HG02763 (cell line): Measurements from ENCODE around the gene ZNF83.
"Not testable (repeated sequence)": the region's sequence is repeated elsewhere in the genome, so short reads cannot be mapped to it uniquely, and the experiment has no call there.

ENCODE experiments used
- ATAC-seq: cut with Tn5 transposase; IDR thresholded peaks from one replicate; pipeline ENCODE4 v1.9.1; 2021; ENCODE audit warnings: mild to moderate bottlenecking, moderate library complexity; ENCODE audit not compliant: unreplicated experiment

ZNF83 gene

GRCh38 chr19:52637718-52638585 lies at the start of gene ZNF83:
ZNF83 (minus strand) TSS chr19:52638355.
- peak; percentile 88 for ATAC-seq

GRCh38 chr19:52687684-52688083 lies 49.5 kb upstream of the ZNF83 start:
- ATAC-seq, result no peak

- no peak for ATAC-seq
Measured at GRCh38 chr19:52685811-52686210, 47.7 kb upstream of the ZNF83 start.

- ATAC-seq, result not testable (repeated sequence)
Measured at GRCh38 chr19:52681216-52681615, 43.1 kb upstream of the ZNF83 start.

- no peak for ATAC-seq
Measured at GRCh38 chr19:52679598-52679997, 41.4 kb upstream of the ZNF83 start.

GRCh38 chr19:52675239-52675638 lies 37.1 kb upstream of the ZNF83 start:
- ATAC-seq, result not testable (repeated sequence)

- ATAC-seq, result no peak
Measured at GRCh38 chr19:52673014-52673413, 34.9 kb upstream of the ZNF83 start.

- ATAC-seq, result no peak
Measured at GRCh38 chr19:52670046-52670445, 31.9 kb upstream of the ZNF83 start.

- no peak for ATAC-seq
Measured at GRCh38 chr19:52669586-52669985, 31.4 kb upstream of the ZNF83 start.

GRCh38 chr19:52667972-52668371 lies 29.8 kb upstream of the ZNF83 start:
- ATAC-seq, result no peak

GRCh38 chr19:52666506-52666905 lies 28.4 kb upstream of the ZNF83 start:
- ATAC-seq, result no peak

GRCh38 chr19:52665529-52665928 lies 27.4 kb upstream of the ZNF83 start:
- ATAC-seq, result no peak

GRCh38 chr19:52665027-52665426 lies 26.9 kb upstream of the ZNF83 start:
- no peak for ATAC-seq

- ATAC-seq, result no peak
Measured at GRCh38 chr19:52664461-52664860, 26.3 kb upstream of the ZNF83 start.

- ATAC-seq, result no peak
Measured at GRCh38 chr19:52662631-52663030, 24.5 kb upstream of the ZNF83 start.

GRCh38 chr19:52660981-52661380 lies 22.8 kb upstream of the ZNF83 start:
- ATAC-seq, result no peak

- ATAC-seq, result no peak
Measured at GRCh38 chr19:52659013-52659412, 20.9 kb upstream of the ZNF83 start.

- no peak for ATAC-seq
Measured at GRCh38 chr19:52658595-52658994, 20.4 kb upstream of the ZNF83 start.

GRCh38 chr19:52653161-52653560 lies 15.0 kb upstream of the ZNF83 start:
- no peak for ATAC-seq

GRCh38 chr19:52651956-52652355 lies 13.8 kb upstream of the ZNF83 start:
- ATAC-seq, result no peak

GRCh38 chr19:52648336-52649016 lies 10.3 kb upstream of the ZNF83 start:
- ATAC-seq, result no peak

- ATAC-seq, result no peak
Measured at GRCh38 chr19:52646571-52647217, 8.5 kb upstream of the ZNF83 start.
